K562 (cell line): ENCODE measurements around the gene GPR142.

Source experiments
- FOS ChIP-seq: IDR thresholded peaks from 3 replicates; pipeline ENCODE4 v1.6.1; 2011; ENCODE audit not compliant: insufficient read length; ENCODE audit errors: extremely low read depth
- GABPA ChIP-seq: fragments of 200-800 bp; sonication (Bioruptor generic); conservative IDR thresholded peaks from 2 replicates; pipeline ENCODE4 v1.6.1; 2016; ENCODE audit warnings: low read depth, missing genetic modification characterization, missing compliant biosample characterization
- JUND ChIP-seq, 2 experiments: IDR thresholded peaks; 2 replicates in 1 of 2; 3 replicates in 1 of 2; pipeline ENCODE4 v1.6.1; 2011; ENCODE audit warnings: borderline replicate concordance in 2 of 2, low read depth in 2 of 2, low read length in 2 of 2, improper control_type of control experiment in 1 of 2, missing biosample characterization in 1 of 2, missing genetic modification characterization in 1 of 2, missing genetic modification reagents in 1 of 2
- MEF2A ChIP-seq: IDR thresholded peaks from 2 replicates; pipeline ENCODE4 v1.6.1; 2011; ENCODE audit warnings: low read depth, mild to moderate bottlenecking, low read length, moderate library complexity; ENCODE audit not compliant: control insufficient read depth
- POLR2A ChIP-seq: fragments of 450-650 bp; conservative IDR thresholded peaks from 2 replicates; pipeline ENCODE4 v1.6.1; 2016
- TAL1 ChIP-seq: fragments of 450-650 bp; IDR thresholded peaks from 2 replicates; pipeline ENCODE4 v1.6.1; 2016; ENCODE audit warnings: mild to moderate bottlenecking
- ZKSCAN8 ChIP-seq: fragments of 200-800 bp; sonication (Bioruptor generic); IDR thresholded peaks from 2 replicates; pipeline ENCODE4 v1.6.1; 2016; ENCODE audit warnings: missing genetic modification characterization, missing compliant biosample characterization
- ZNF146 ChIP-seq: IDR thresholded peaks from one replicate; pipeline ENCODE4 v1.6.1; 2018; ENCODE audit warnings: missing compliant biosample characterization; ENCODE audit not compliant: unreplicated experiment
- ZNF384 ChIP-seq: IDR thresholded peaks from 2 replicates; pipeline ENCODE4 v1.6.1; 2012; ENCODE audit warnings: low read depth, low read length, improper control_type of control experiment
- TF ChIP-seq, protein P1 (sequence below), 2 experiments: fragments of 200-800 bp in 1 of 2; sonication (Bioruptor generic) in 1 of 2; sonication (generic) in 1 of 2; formaldehyde crosslinking in 1 of 2; IDR thresholded peaks in 1 of 2; conservative IDR thresholded peaks in 1 of 2; 2 replicates each; pipeline versions ENCODE4 v1.5.0 to v1.6.1; 2016 to 2020; ENCODE audit warnings: missing compliant biosample characterization in 1 of 2, missing genetic modification characterization in 1 of 2, missing genetic modification reagents in 1 of 2
- TF ChIP-seq, protein P2 (sequence below): sonication (generic); formaldehyde crosslinking; IDR thresholded peaks from 2 replicates; pipeline ENCODE4 v1.8.0; 2023; ENCODE audit warnings: mild to moderate bottlenecking, missing genetic modification reagents
- TF ChIP-seq, protein P3 (sequence below), 2 experiments: fragments of 450-650 bp in 1 of 2; sonication (generic) in 1 of 2; formaldehyde crosslinking; conservative IDR thresholded peaks; 2 replicates each; pipeline versions ENCODE4 v1.4.0 to v1.8.1; 2020 to 2022; ENCODE audit warnings: mild to moderate bottlenecking in 1 of 2, missing genetic modification reagents in 1 of 2
- TF ChIP-seq, protein P4 (sequence below), 3 experiments: IDR thresholded peaks in 2 of 3; conservative IDR thresholded peaks in 1 of 3; 2 replicates each; pipeline ENCODE4 v1.5.1; 2011 to 2012; ENCODE audit warnings: low read length in 3 of 3, mild to moderate bottlenecking in 3 of 3, control low read depth in 2 of 3, improper control_type of control experiment in 1 of 3, inconsistent platforms in 1 of 3, low read depth in 1 of 3, mixed read lengths in 1 of 3, moderate library complexity in 1 of 3; ENCODE audit not compliant: insufficient read depth in 2 of 3

DNA sequence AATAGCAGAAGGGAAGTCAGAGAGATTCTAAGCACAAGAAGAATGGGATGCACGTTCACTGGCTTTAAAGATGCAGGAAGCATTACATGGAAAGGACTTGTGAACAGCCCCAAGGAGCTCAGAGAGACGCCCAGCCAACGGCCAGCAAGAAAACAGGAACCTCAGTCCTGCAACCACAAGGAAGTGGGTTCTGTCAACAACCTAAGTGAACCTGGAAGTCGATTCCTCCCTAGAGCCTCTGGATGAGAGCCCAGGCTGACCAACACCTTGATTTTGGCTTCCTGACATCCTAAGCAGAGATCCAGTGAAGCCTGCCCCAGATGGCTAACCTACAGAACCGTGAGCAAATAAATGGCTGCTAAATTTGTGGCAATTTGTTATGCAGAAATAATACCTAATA, 24.5 kb downstream of the GPR142 start:
- TF ChIP-seq FOS (no peak), ZNF384 (no peak), ZNF146 (CRISPR knock-in tag) (no peak), GABPA (no peak), ZKSCAN8 (CRISPR knock-in tag) (no peak), MEF2A (no peak), POLR2A (no peak), TAL1 (no peak), JUND (IDR thresholded peaks at IDR 0.05; ENCODE audit: borderline replicate concordance, low read depth, low read length) (no peak), JUND (tag; IDR thresholded peaks at IDR 0.05; ENCODE audit: borderline replicate concordance, low read depth, low read length) (no peak)
- TF ChIP-seq, protein P1, sequence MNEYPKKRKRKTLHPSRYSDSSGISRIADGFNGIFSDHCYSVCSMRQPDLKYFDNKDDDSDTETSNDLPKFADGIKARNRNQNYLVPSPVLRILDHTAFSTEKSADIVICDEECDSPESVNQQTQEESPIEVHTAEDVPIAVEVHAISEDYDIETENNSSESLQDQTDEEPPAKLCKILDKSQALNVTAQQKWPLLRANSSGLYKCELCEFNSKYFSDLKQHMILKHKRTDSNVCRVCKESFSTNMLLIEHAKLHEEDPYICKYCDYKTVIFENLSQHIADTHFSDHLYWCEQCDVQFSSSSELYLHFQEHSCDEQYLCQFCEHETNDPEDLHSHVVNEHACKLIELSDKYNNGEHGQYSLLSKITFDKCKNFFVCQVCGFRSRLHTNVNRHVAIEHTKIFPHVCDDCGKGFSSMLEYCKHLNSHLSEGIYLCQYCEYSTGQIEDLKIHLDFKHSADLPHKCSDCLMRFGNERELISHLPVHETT (CRISPR knock-in tag; conservative IDR thresholded peaks at IDR 0.05 in 1 of 2, IDR thresholded peaks at IDR 0.05 in 1 of 2): no peak
- TF ChIP-seq, protein P2, sequence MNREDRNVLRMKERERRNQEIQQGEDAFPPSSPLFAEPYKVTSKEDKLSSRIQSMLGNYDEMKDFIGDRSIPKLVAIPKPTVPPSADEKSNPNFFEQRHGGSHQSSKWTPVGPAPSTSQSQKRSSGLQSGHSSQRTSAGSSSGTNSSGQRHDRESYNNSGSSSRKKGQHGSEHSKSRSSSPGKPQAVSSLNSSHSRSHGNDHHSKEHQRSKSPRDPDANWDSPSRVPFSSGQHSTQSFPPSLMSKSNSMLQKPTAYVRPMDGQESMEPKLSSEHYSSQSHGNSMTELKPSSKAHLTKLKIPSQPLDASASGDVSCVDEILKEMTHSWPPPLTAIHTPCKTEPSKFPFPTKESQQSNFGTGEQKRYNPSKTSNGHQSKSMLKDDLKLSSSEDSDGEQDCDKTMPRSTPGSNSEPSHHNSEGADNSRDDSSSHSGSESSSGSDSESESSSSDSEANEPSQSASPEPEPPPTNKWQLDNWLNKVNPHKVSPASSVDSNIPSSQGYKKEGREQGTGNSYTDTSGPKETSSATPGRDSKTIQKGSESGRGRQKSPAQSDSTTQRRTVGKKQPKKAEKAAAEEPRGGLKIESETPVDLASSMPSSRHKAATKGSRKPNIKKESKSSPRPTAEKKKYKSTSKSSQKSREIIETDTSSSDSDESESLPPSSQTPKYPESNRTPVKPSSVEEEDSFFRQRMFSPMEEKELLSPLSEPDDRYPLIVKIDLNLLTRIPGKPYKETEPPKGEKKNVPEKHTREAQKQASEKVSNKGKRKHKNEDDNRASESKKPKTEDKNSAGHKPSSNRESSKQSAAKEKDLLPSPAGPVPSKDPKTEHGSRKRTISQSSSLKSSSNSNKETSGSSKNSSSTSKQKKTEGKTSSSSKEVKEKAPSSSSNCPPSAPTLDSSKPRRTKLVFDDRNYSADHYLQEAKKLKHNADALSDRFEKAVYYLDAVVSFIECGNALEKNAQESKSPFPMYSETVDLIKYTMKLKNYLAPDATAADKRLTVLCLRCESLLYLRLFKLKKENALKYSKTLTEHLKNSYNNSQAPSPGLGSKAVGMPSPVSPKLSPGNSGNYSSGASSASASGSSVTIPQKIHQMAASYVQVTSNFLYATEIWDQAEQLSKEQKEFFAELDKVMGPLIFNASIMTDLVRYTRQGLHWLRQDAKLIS (CRISPR knock-in tag): no peak
- TF ChIP-seq, protein P3, sequence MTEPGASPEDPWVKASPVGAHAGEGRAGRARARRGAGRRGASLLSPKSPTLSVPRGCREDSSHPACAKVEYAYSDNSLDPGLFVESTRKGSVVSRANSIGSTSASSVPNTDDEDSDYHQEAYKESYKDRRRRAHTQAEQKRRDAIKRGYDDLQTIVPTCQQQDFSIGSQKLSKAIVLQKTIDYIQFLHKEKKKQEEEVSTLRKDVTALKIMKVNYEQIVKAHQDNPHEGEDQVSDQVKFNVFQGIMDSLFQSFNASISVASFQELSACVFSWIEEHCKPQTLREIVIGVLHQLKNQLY (CRISPR knock-in tag; conservative IDR thresholded peaks at IDR 0.05): no peak
- TF ChIP-seq, protein P4, sequence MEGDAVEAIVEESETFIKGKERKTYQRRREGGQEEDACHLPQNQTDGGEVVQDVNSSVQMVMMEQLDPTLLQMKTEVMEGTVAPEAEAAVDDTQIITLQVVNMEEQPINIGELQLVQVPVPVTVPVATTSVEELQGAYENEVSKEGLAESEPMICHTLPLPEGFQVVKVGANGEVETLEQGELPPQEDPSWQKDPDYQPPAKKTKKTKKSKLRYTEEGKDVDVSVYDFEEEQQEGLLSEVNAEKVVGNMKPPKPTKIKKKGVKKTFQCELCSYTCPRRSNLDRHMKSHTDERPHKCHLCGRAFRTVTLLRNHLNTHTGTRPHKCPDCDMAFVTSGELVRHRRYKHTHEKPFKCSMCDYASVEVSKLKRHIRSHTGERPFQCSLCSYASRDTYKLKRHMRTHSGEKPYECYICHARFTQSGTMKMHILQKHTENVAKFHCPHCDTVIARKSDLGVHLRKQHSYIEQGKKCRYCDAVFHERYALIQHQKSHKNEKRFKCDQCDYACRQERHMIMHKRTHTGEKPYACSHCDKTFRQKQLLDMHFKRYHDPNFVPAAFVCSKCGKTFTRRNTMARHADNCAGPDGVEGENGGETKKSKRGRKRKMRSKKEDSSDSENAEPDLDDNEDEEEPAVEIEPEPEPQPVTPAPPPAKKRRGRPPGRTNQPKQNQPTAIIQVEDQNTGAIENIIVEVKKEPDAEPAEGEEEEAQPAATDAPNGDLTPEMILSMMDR (IDR thresholded peaks at IDR 0.05 in 2 of 3, conservative IDR thresholded peaks at IDR 0.05 in 1 of 3; ENCODE audit: insufficient read depth in 2 of 3, low read depth in 1 of 3, low read length in 3 of 3): no peak
